B cell (primary cell): ENCODE measurements around the gene PRDM10.

Source experiments
- CTCF ChIP-seq: fragments of 200-600 bp; IDR thresholded peaks from one replicate; pipeline ENCODE4 v1.8.0; 2022; ENCODE audit warnings: antibody characterized with exemption, mild to moderate bottlenecking
- EZH2 ChIP-seq: IDR thresholded peaks from 2 replicates; pipeline ENCODE4 v1.6.1; 2012; ENCODE audit warnings: borderline replicate concordance, low read depth, mild to moderate bottlenecking, moderate library complexity, low read length; ENCODE audit not compliant: insufficient read depth, poor library complexity, severe bottlenecking

- no peak for TF ChIP-seq CTCF
- TF ChIP-seq EZH2: no peak
Observed at GRCh38 chr11:129853518-129854231, 149.0 kb downstream of the PRDM10 start.
